GM12878 (cell line): ENCODE data around the gene RIC3. TPM values are rescaled to one million over a fixed set of nuclear protein-coding genes. Genes with fewer than 3 reads are reported as not detected.

ENCODE experiments used
- ATAC-seq: fragments of 200-7000 bp; cut with Tn5 transposase; 3 replicates; pipeline ENCODE4 v1.9.1; 2020; ENCODE audit warnings: mild to moderate bottlenecking, moderate library complexity
- BruUV-seq: library from RNA; stranded (reverse); fragments of 400-500 nt; replicated peaks from 2 replicates; lab custom pipeline; 2021; lab: Mats Ljungman, UMichigan
- CTCF ChIA-PET: fragments of 300-600 bp; sonication (Branson Sonifier 250); formaldehyde crosslinking; extraction: SDS; loops from one replicate; lab custom pipeline; 2021; ENCODE audit warnings: inconsistent platforms; lab: Yijun Ruan, JAX
- POLR2A ChIA-PET: fragments of 350-600 bp; formaldehyde crosslinking; extraction: SDS; loops from one replicate; lab custom pipeline; 2021; ENCODE audit warnings: inconsistent platforms; lab: Charles Lee
- RAD21 ChIA-PET: fragments of 300-600 bp; sonication (Branson Sonifier 250); formaldehyde crosslinking; loops from one replicate; lab custom pipeline; 2023; ENCODE audit warnings: antibody characterized with exemption; ENCODE audit not compliant: unreplicated experiment; lab: Charles Lee
- SMC1A ChIA-PET: fragments of 300-600 bp; sonication (Branson Sonifier 250); formaldehyde crosslinking; loops from one replicate; lab custom pipeline; 2023; ENCODE audit not compliant: unreplicated experiment, uncharacterized antibody; lab: Charles Lee
- DNase-seq: peaks from one replicate; pipeline ENCODE4 v3.0.0-alpha.2; 2011; ENCODE audit warnings: low read depth, low spot score
- FAIRE-seq: peaks from 3 replicates; lab custom pipeline; 2011; peaks lifted over from hg19 to GRCh38; lab: Jason Lieb, UNC
- H2AFZ ChIP-seq: 2 replicates; pipeline ENCODE4 v1.6.0; 2011; ENCODE audit warnings: low read depth, low read length, control low read depth; ENCODE audit not compliant: control insufficient read depth
- H3K27ac ChIP-seq: 2 replicates; pipeline ENCODE4 v1.5.1; 2011; ENCODE audit warnings: control low read depth; ENCODE audit not compliant: control insufficient read depth, insufficient read depth
- H3K27me3 ChIP-seq, 2 experiments: replicated peaks in 1 of 2; 2 replicates each; pipeline versions ENCODE4 v1.6.0 to v1.6.1; 2011; ENCODE audit warnings: low read length in 1 of 2; ENCODE audit not compliant: control insufficient read depth in 2 of 2, insufficient read depth in 2 of 2
- H3K36me3 ChIP-seq, 2 experiments: 2 replicates each; pipeline ENCODE4 v1.5.1; 2011; ENCODE audit warnings: low read length in 1 of 2; ENCODE audit not compliant: control insufficient read depth in 2 of 2, insufficient read depth in 2 of 2
- H3K4me1 ChIP-seq: 2 replicates; pipeline ENCODE4 v1.6.1; 2011; ENCODE audit warnings: mild to moderate bottlenecking, low read length, moderate library complexity, mixed read lengths; ENCODE audit not compliant: control insufficient read depth, insufficient read depth
- H3K4me2 ChIP-seq: 2 replicates; pipeline ENCODE4 v1.6.0; 2011; ENCODE audit warnings: control low read depth; ENCODE audit not compliant: control insufficient read depth, insufficient read depth
- H3K4me3 ChIP-seq: fragments of 200-600 bp; sonication (generic); 2 replicates; pipeline ENCODE4 v1.5.1; 2016
- H3K79me2 ChIP-seq: 2 replicates; pipeline ENCODE4 v1.6.0; 2011; ENCODE audit warnings: low read length; ENCODE audit not compliant: control insufficient read depth, insufficient read depth
- H3K9ac ChIP-seq: 2 replicates; pipeline ENCODE4 v1.8.0; 2011; ENCODE audit warnings: low read length, control low read depth, mixed read lengths; ENCODE audit not compliant: control insufficient read depth, insufficient read depth
- H3K9me3 ChIP-seq: replicated peaks from 3 replicates; pipeline ENCODE4 v1.5.1; 2011; ENCODE audit warnings: mild to moderate bottlenecking, low read length; ENCODE audit not compliant: control insufficient read depth, insufficient read depth
- H4K20me1 ChIP-seq: 2 replicates; pipeline ENCODE4 v1.6.0; 2011; ENCODE audit not compliant: control insufficient read depth, insufficient read depth
- E2F8 ChIP-seq: fragments of 450-650 bp; IDR thresholded peaks from 2 replicates; pipeline ENCODE4 v1.6.1; 2018; ENCODE audit warnings: mild to moderate bottlenecking, low read depth, moderate library complexity; ENCODE audit not compliant: partially characterized antibody
- ETV6 ChIP-seq, 2 experiments: fragments of 450-650 bp in 1 of 2; IDR thresholded peaks in 1 of 2; conservative IDR thresholded peaks in 1 of 2; 2 replicates each; pipeline ENCODE4 v1.6.1; 2014; ENCODE audit warnings: antibody characterized with exemption in 1 of 2, borderline replicate concordance in 1 of 2, low read depth in 1 of 2, mild to moderate bottlenecking in 1 of 2, moderate library complexity in 1 of 2
- MYB ChIP-seq: fragments of 150-350 bp; IDR thresholded peaks from 2 replicates; pipeline ENCODE4 v1.6.1; 2014; ENCODE audit warnings: mild to moderate bottlenecking, low read depth, low read length, borderline replicate concordance
- PKNOX1 ChIP-seq: fragments of 450-650 bp; IDR thresholded peaks from 2 replicates; pipeline ENCODE4 v1.6.1; 2016; ENCODE audit warnings: mild to moderate bottlenecking
- POLR2AphosphoS5 ChIP-seq: IDR thresholded peaks from 2 replicates; pipeline ENCODE4 v1.6.1; 2011; ENCODE audit warnings: mild to moderate bottlenecking, low read length, inconsistent platforms
- WGBS: methylation state at CpG from one replicate; pipeline ENCODE4 v1.1.6; 2016; ENCODE audit warnings: low lambda C conversion rate; ENCODE audit not compliant: insufficient replicate concordance, insufficient coverage; ENCODE audit errors: missing lambda C conversion rate; 5-methylcytosine and 5-hydroxymethylcytosine counted together
- in situ Hi-C: fragments of 300-500 bp; cut with MboI; formaldehyde crosslinking; loops from 9 replicates; pipeline ENCODE4 v1.14.3; 2018; ENCODE audit warnings: mixed read lengths
- intact Hi-C: fragments of 100-400 bp; cut with micrococcal nuclease; formaldehyde crosslinking; loops from one replicate; pipeline ENCODE4 v1.14.2; 2022; ENCODE audit not compliant: unreplicated experiment
- polyA plus RNA-seq, 11 experiments: library from polyadenylated mRNA; depleted of rRNA in 4 of 11; unstranded in 6 of 11; stranded (reverse) in 5 of 11; fragments of >200 nt; fragmentation: Nextera tagmentation in 4 of 11; fragmentation: Illumina TruSeq in 1 of 11; extraction: Ambion mirVana in 4 of 11; extraction: Trizol in 1 of 11; gene quantifications; 1 replicate in 1 of 11; 2 replicates in 10 of 11; pipeline versions ENCODE4 v1.2.1 to v1.2.3, GENCODE V29; 2011 to 2016; ENCODE audit warnings: inconsistent platforms in 2 of 11, missing spikeins in 2 of 11, low read depth in 1 of 11
- total RNA-seq, 4 experiments: library from RNA; depleted of rRNA in 3 of 4; stranded (reverse); fragments of >200 nt in 3 of 4; fragmentation: Illumina TruSeq in 1 of 4; extraction: Trizol in 1 of 4; gene quantifications; 2 replicates each; pipeline versions ENCODE4 v1.2.1 to v1.2.3, GENCODE V29; 2013 to 2021

The RIC3 gene
- total and polyA plus RNA-seq, 10 of the 15 experiments (the other 5 are each of a cell fraction or from before 2014, with no cell fraction given) = 0.90 to 8.9 (median 2.2) TPM

GRCh38 chr11:8097926-8098325, 70.9 kb downstream of the RIC3 start:
- RAD21 ChIA-PET = interaction anchor here (0.7 to 3.7 kb wide), 5 partner anchors 31 to 166 kb away, joined by 3 to 56 read pairs (median 3); partner anchors contain the start of gene LMO1
- BruUV-seq = no TSS peak
- Histone ChIP-seq H3K36me3 (peaks cover 0 to 2% of the 10 kb centered on the region in 2 experiments; a peak in 1 of 4 replicates), H3K27me3 (no peaks in the 10 kb centered on the region), H3K4me3 (no peak overlapping the region), H3K79me2 (no peaks in the 10 kb centered on the region), H3K4me2 (no peak overlapping the region), H3K9ac (no peak overlapping the region), H4K20me1 (no peaks in the 10 kb centered on the region), H3K9me3 (no peaks in the 10 kb centered on the region), H2AFZ (no peak overlapping the region), H3K4me1 (no peaks in the 10 kb centered on the region), H3K27ac (no peak overlapping the region)
- DNase-seq (no peak), ATAC-seq (no peak), FAIRE-seq (no peak)
- SMC1A ChIA-PET = interaction anchor here (1.1 to 2.6 kb wide), 4 partner anchors 65 to 243 kb away, joined by 3 to 30 read pairs (median 4); no protein-coding TSS in a partner anchor
- CTCF ChIA-PET = interaction anchor here (0.6 to 3.7 kb wide), 7 partner anchors 9 to 92 kb away, joined by 3 to 94 read pairs (median 16); no protein-coding TSS in a partner anchor
- POLR2A ChIA-PET = no interaction called here
- TF ChIP-seq E2F8 (no peak), PKNOX1 (no peak), MYB (no peak), ETV6 (conservative IDR thresholded peaks at IDR 0.05 in 1 of 2, IDR thresholded peaks at IDR 0.05 in 1 of 2; ENCODE audit: borderline replicate concordance in 1 of 2, low read depth in 1 of 2) (no peak), POLR2AphosphoS5 (no peak)
- in situ Hi-C loops = loop anchor here (5.0 kb wide), 1 partner anchor 91 kb away; no protein-coding TSS in a partner anchor
- 0% methylated on average over 2 of the region's 2 CpGs for WGBS
- intact Hi-C loops = loop anchor here (10.0 kb wide), 1 partner anchor 203 kb away; no protein-coding TSS in a partner anchor
